Measurements from ENCODE around the gene NKX2-2.

- TF ChIP-seq REST (IDR thresholded peaks at IDR 0.05) (no peak), CTCF (IDR thresholded peaks at IDR 0.05; ENCODE audit: low read depth, low read length, missing input control) (no peak), EGR1 (IDR thresholded peaks at IDR 0.05; ENCODE audit: low read depth in 2 of 2) (no peak), SP1 (IDR thresholded peaks at IDR 0.05) (no peak), NR2F2 (IDR thresholded peaks at IDR 0.05) (no peak), ATF3 (IDR thresholded peaks at IDR 0.05) (no peak), JUND (IDR thresholded peaks at IDR 0.05) (no peak), TAF1 (conservative IDR thresholded peaks at IDR 0.05) (no peak), YY1 (IDR thresholded peaks at IDR 0.05) (no peak), ZBTB33 (IDR thresholded peaks at IDR 0.05) (no peak), RAD21 (IDR thresholded peaks at IDR 0.05) (no peak)
Measured at GRCh38 chr20:21516180-21516567, 2.3 kb upstream of the NKX2-2 start.

All from liver (tissue), 3 donors.